Cardiac atrium fibroblast (primary cell): ENCODE results near the gene ABCE1. TPM values are rescaled to one million over a fixed set of nuclear protein-coding genes. Genes with fewer than 3 reads are reported as not detected.

Experiments used
- total RNA-seq: library from RNA; depleted of rRNA; stranded (reverse); fragments of >200 nt; gene quantifications from 2 replicates; pipeline ENCODE4 v1.2.3, GENCODE V29; 2015

ABCE1 gene
- total RNA-seq: 77.6 and 118 TPM in 2 replicates

GRCh38 chr4:145097821-145098674 is at the start of gene ABCE1, which contains the start of gene ANAPC10:
ABCE1 (plus strand) TSS chr4:145098311; CDS start chr4:145104413, 6,102 bp downstream.
ANAPC10 (minus strand) TSS chr4:145098196; CDS start chr4:145096099, 2,097 bp downstream.

Other genes starting within 250 kb of the ABCE1 start
- 20.8 and 25.1 TPM in 2 replicates for gene ANAPC10, start 115 bp upstream of the ABCE1 start, total RNA-seq
- 10.1 and 15.1 TPM in 2 replicates for gene OTUD4, start 82.3 kb downstream of the ABCE1 start, total RNA-seq